Glutamatergic neuron (in vitro differentiated cells): ENCODE measurements around the gene NLRC3. TPM values are rescaled to one million over a fixed set of nuclear protein-coding genes. Genes with fewer than 3 reads are reported as not detected.

Experiments
- DNase-seq: peaks from one replicate; pipeline ENCODE4 v3.0.0; 2022
- H3K27ac Mint-ChIP-seq: one replicate; pipeline ENCODE4 v1.8.0; 2020; ENCODE audit warnings: mild to moderate bottlenecking, mixed read lengths, inconsistent platforms; ENCODE audit not compliant: unreplicated experiment
- H3K27me3 Mint-ChIP-seq: one replicate; pipeline ENCODE4 v1.8.0; 2020; ENCODE audit warnings: mild to moderate bottlenecking, moderate library complexity, mixed read lengths, inconsistent platforms; ENCODE audit not compliant: unreplicated experiment
- H3K36me3 Mint-ChIP-seq: one replicate; pipeline ENCODE4 v1.8.0; 2020; ENCODE audit warnings: mild to moderate bottlenecking, mixed read lengths, inconsistent platforms; ENCODE audit not compliant: unreplicated experiment
- H3K4me1 Mint-ChIP-seq: one replicate; pipeline ENCODE4 v1.8.0; 2020; ENCODE audit warnings: mild to moderate bottlenecking, low read depth, mixed read lengths, inconsistent platforms; ENCODE audit not compliant: unreplicated experiment
- H3K4me3 Mint-ChIP-seq: one replicate; pipeline ENCODE4 v1.8.0; 2020; ENCODE audit warnings: mild to moderate bottlenecking, mixed read lengths, inconsistent platforms; ENCODE audit not compliant: unreplicated experiment
- H3K9me3 Mint-ChIP-seq: one replicate; pipeline ENCODE4 v1.8.0; 2020; ENCODE audit warnings: mild to moderate bottlenecking, moderate library complexity, mixed read lengths, inconsistent platforms; ENCODE audit not compliant: unreplicated experiment
- CTCF ChIP-seq: fragments of 200-600 bp; sonication (generic); IDR thresholded peaks from one replicate; pipeline ENCODE4 v1.5.0; 2021; ENCODE audit not compliant: partially characterized antibody, unreplicated experiment
- total RNA-seq: library from RNA; stranded (reverse); fragmentation: NEBNext Ultra II Directional; extraction: Animal tissue kit (Norgen Biotek cat#: 25700); gene quantifications from one replicate; pipeline ENCODE4 v1.2.1, GENCODE V29; 2021; ENCODE audit not compliant: unreplicated experiment

NLRC3 gene
- total RNA-seq, 1 donor from 2014 or later = not detected

GRCh38 chr16:3580251-3580651, 3.0 kb upstream of the NLRC3 start:
- Mint-ChIP-seq H3K36me3 (no peaks in the 10 kb centered on the region), H3K4me1 (no peaks in the 10 kb centered on the region), H3K27me3 (no peaks in the 10 kb centered on the region), H3K9me3 (peaks cover 3% of the 10 kb centered on the region), H3K4me3 (no peak overlapping the region), H3K27ac (no peak overlapping the region)
- DNase-seq = no peak
- TF ChIP-seq CTCF = no peak

GRCh38 chr16:3579776-3580175, 2.6 kb upstream of the NLRC3 start:
- H3K27me3 Mint-ChIP-seq = no peaks in the 10 kb centered on the region
- H3K4me3 Mint-ChIP-seq = no peak overlapping the region
- no peak overlapping the region for H3K27ac Mint-ChIP-seq
- DNase-seq = no peak
- no peaks in the 10 kb centered on the region for H3K36me3 Mint-ChIP-seq
- H3K9me3 Mint-ChIP-seq = peaks cover 3% of the 10 kb centered on the region
- TF ChIP-seq CTCF = no peak
- no peaks in the 10 kb centered on the region for H3K4me1 Mint-ChIP-seq

- Mint-ChIP-seq H3K4me1 (no peaks in the 10 kb centered on the region), H3K27me3 (no peaks in the 10 kb centered on the region), H3K27ac (no peak overlapping the region), H3K9me3 (peaks cover 3% of the 10 kb centered on the region), H3K36me3 (no peaks in the 10 kb centered on the region), H3K4me3 (no peak overlapping the region)
- TF ChIP-seq CTCF = no peak
- DNase-seq = no peak
Measured at GRCh38 chr16:3578610-3579551, 1.7 kb upstream of the NLRC3 start.

GRCh38 chr16:3578121-3578520, 918 bp upstream of the NLRC3 start:
- H3K27ac Mint-ChIP-seq = no peak overlapping the region
- H3K27me3 Mint-ChIP-seq = no peaks in the 10 kb centered on the region
- no peak for TF ChIP-seq CTCF

GRCh38 chr16:3576211-3576610, 992 bp downstream of the NLRC3 start:
- no peaks in the 10 kb centered on the region for H3K36me3 Mint-ChIP-seq
- no peak for DNase-seq
- H3K27ac Mint-ChIP-seq = no peak overlapping the region
- peaks cover 3% of the 10 kb centered on the region for H3K9me3 Mint-ChIP-seq
- H3K4me1 Mint-ChIP-seq = no peaks in the 10 kb centered on the region
- H3K27me3 Mint-ChIP-seq = no peaks in the 10 kb centered on the region
- TF ChIP-seq CTCF = no peak
- H3K4me3 Mint-ChIP-seq = no peak overlapping the region

More at GRCh38 chr16:3578121-3578520, 918 bp upstream of the NLRC3 start:
- Mint-ChIP-seq H3K9me3 (peaks cover 3% of the 10 kb centered on the region), H3K4me1 (no peaks in the 10 kb centered on the region), H3K4me3 (no peak overlapping the region), H3K36me3 (no peaks in the 10 kb centered on the region)
- DNase-seq = no peak
